Measurements from ENCODE around the gene IHH.

DNA sequence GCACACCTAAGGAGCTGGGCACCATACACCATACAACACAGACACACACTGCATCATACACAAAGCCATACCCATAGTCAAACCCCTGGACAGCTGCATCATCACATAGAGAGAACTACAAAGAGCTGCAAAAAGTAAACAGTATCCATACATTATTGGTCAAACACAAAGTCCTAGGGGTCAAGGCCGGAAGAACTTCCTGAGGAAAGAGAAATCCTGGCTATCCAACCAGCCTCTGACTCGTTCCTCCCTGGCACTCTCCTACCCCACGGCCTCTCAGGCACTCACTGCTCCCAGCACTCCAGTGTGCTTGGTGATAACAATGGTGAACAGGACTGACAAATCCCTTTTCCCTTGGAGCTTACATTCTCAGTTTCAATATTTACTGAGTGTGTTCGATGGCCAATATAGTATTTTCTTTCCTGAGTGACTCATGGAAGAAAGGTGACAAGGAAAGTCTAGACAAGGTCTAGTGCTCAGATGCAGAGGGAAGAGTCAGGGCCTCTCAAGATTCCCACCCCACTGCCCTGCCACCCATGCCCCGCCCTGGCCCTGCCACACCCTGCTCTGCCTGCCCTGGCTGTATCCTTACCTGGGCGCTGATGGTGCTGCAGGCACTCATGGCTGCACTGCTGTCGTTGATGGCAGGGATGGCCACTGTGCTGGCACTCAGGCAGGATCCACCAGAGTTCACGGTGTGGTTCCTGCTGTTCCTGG lies 22.8 kb downstream of the IHH start:
- TF ChIP-seq ZNF274 (IDR thresholded peaks at IDR 0.05; ENCODE audit: low read depth, low read length), result no peak
- TF ChIP-seq SUZ12 (IDR thresholded peaks at IDR 0.05; ENCODE audit: extremely low read depth, insufficient read depth, insufficient read length), result no peak
- TF ChIP-seq YY1 (IDR thresholded peaks at IDR 0.05; ENCODE audit: insufficient read depth, insufficient read length), result no peak
